Lower leg skin (tissue), 4 donors: ENCODE results near the gene COL9A3. TPM values are rescaled to one million over a fixed set of nuclear protein-coding genes. Genes with fewer than 3 reads are reported as not detected.

Experiments used
- DNase-seq, 2 donors: peaks; one replicate each; pipeline ENCODE4 v3.0.0-alpha.2; 2019; ENCODE audit warnings: low spot score in 2 of 2
- H3K4me3 ChIP-seq: fragments of 200-600 bp; sonication (generic); 2 replicates; pipeline ENCODE4 v1.5.1; 2017; ENCODE audit warnings: mild to moderate bottlenecking, low read depth; ENCODE audit not compliant: poor library complexity, severe bottlenecking
- CTCF ChIP-seq, 3 donors: fragments of 450-650 bp; IDR thresholded peaks; one replicate each; pipeline ENCODE4 v1.5.1; 2016; ENCODE audit warnings: antibody characterized with exemption in 3 of 3, mild to moderate bottlenecking in 3 of 3, moderate library complexity in 2 of 3
- POLR2A ChIP-seq, 2 donors: fragments of 450-650 bp; IDR thresholded peaks; one replicate each; pipeline ENCODE4 v1.6.1; 2016 to 2017; ENCODE audit warnings: antibody characterized with exemption in 2 of 2, mild to moderate bottlenecking in 1 of 2, moderate library complexity in 1 of 2
- WGBS, 2 donors: methylation state at CpG; one replicate each; pipeline ENCODE4 v1.1.5; 2018; 5-methylcytosine and 5-hydroxymethylcytosine counted together
- intact Hi-C: fragments of 100-400 bp; cut with DNase I; formaldehyde crosslinking; loops from one replicate; pipeline ENCODE4 v1.15.0; 2023; ENCODE audit warnings: low total_unique reads
- total RNA-seq, 4 donors: library from RNA; depleted of rRNA; stranded (reverse); fragments of >200 nt; gene quantifications; one replicate each; pipeline ENCODE4 v1.1.0, GENCODE V29; 2016

The COL9A3 gene
- total RNA-seq, 4 donors from 2014 or later = 5.6 to 14.1 (median 10.8) TPM

- H3K4me3 ChIP-seq = no peak overlapping the region
- no peak for TF ChIP-seq POLR2A (IDR thresholded peaks at IDR 0.05)
- TF ChIP-seq CTCF (IDR thresholded peaks at IDR 0.05) = no peak
- 63% methylated on average over 25 of the region's 25 CpGs for WGBS, 2 donors
- DNase-seq = no peak
- intact Hi-C loops = no loop called here
These were observed 40.2 kb downstream of the COL9A3 start for GRCh38 chr20:62856931-62857619.

- intact Hi-C loops = no loop called here
- 83 to 91% methylated on average over 20 to 21 of the region's 23 CpGs for WGBS, 2 donors
- no peak for DNase-seq
- no peak overlapping the region for H3K4me3 ChIP-seq
- no peak for TF ChIP-seq CTCF (IDR thresholded peaks at IDR 0.05)
- TF ChIP-seq POLR2A (IDR thresholded peaks at IDR 0.05) = no peak
These were observed 41.4 kb downstream of the COL9A3 start for GRCh38 chr20:62858058-62858830.

GRCh38 chr20:62859721-62860120 lies 42.9 kb downstream of the COL9A3 start:
- 86 to 89% methylated on average over 12 of the region's 12 CpGs for WGBS, 2 donors
- DNase-seq = no peak
- no peak for TF ChIP-seq CTCF (IDR thresholded peaks at IDR 0.05)
- no peak for TF ChIP-seq POLR2A (IDR thresholded peaks at IDR 0.05)
- H3K4me3 ChIP-seq = no peak overlapping the region
- intact Hi-C loops = no loop called here

- H3K4me3 ChIP-seq = peak overlapping the region; percentile 13
- WGBS, 2 donors = 17 to 21% methylated on average over 9 to 24 of the region's 24 CpGs
- no peak for TF ChIP-seq CTCF (IDR thresholded peaks at IDR 0.05)
- no peak for TF ChIP-seq POLR2A (IDR thresholded peaks at IDR 0.05)
- no peak for DNase-seq
- intact Hi-C loops = no loop called here
These were observed 43.6 kb downstream of the COL9A3 start for GRCh38 chr20:62860391-62860923.

- intact Hi-C loops = no loop called here
- DNase-seq = no peak
- 0% methylated on average over 11 of the region's 129 CpGs; no CpG with 5 or more reads in 1 of the 2 donors for WGBS, 2 donors
- H3K4me3 ChIP-seq = peak overlapping the region; percentile 12
- TF ChIP-seq POLR2A (IDR thresholded peaks at IDR 0.05) (no peak), CTCF (IDR thresholded peaks at IDR 0.05) (no peak)
These were observed 44.3 kb downstream of the COL9A3 start for GRCh38 chr20:62860924-62861691.
